OCI-LY7 (cell line): ENCODE data around the gene SCN5A.

Experiments used
- EZH2phosphoT487 ChIP-seq: fragments of 200-600 bp; sonication (generic); IDR thresholded peaks from 2 replicates; pipeline ENCODE4 v1.6.1; 2018; ENCODE audit warnings: low read depth, borderline replicate concordance, mild to moderate bottlenecking, mixed run types, antibody characterized with exemption, low read length, moderate library complexity, mixed read lengths
- TF ChIP-seq, protein P1 (sequence below): fragments of 200-600 bp; sonication (generic); conservative IDR thresholded peaks from 2 replicates; pipeline ENCODE4 v1.5.1; 2014; ENCODE audit warnings: mild to moderate bottlenecking, antibody characterized with exemption, low read length, moderate library complexity, mixed read lengths

DNA sequence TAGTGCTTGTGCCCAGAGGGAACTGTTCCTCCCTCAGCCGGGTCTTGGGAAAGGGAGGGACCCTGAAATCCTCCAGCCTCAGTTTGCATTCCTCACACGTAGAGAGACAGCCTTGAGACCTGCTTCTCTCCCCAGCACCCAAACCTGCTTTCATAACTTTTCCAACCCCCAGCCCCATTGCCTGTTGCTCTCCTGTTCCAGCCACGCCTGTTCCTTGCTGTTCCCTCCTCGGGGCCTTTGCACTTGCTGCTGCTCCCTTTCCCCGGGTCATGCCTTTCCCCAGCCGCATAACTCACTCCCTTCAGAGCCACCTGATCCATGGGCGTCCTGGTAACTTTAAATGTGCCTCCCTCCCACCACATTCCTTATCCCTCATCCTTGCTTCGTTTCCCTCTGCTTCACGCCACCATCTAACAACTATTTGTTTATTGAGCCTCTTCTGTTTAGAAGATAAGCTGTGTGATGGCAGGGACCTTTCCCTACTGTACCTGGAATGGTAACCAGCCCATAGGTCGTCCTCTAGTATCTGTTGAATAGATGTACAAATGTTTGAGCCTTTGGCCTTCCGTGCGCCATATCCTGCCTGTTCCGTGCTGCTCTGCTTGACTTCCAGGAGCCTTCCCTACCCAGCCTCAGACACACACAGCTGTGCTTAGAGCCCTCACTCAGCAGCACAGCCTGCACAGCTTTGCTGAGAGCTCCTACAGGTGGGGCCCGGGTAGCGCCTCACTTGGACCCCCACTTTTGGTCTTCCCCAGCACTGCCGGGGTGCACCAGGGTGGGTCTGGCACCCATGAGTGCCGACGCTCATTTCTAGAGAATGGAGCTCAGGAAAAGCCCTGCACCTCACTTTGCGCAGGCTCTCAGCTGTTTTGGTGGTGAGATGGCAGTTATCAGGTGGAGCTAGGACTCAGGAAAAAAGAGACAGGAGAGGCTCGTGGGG, 60.2 kb downstream of the SCN5A start:
- TF ChIP-seq, protein P1, sequence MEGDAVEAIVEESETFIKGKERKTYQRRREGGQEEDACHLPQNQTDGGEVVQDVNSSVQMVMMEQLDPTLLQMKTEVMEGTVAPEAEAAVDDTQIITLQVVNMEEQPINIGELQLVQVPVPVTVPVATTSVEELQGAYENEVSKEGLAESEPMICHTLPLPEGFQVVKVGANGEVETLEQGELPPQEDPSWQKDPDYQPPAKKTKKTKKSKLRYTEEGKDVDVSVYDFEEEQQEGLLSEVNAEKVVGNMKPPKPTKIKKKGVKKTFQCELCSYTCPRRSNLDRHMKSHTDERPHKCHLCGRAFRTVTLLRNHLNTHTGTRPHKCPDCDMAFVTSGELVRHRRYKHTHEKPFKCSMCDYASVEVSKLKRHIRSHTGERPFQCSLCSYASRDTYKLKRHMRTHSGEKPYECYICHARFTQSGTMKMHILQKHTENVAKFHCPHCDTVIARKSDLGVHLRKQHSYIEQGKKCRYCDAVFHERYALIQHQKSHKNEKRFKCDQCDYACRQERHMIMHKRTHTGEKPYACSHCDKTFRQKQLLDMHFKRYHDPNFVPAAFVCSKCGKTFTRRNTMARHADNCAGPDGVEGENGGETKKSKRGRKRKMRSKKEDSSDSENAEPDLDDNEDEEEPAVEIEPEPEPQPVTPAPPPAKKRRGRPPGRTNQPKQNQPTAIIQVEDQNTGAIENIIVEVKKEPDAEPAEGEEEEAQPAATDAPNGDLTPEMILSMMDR, result no peak
- TF ChIP-seq EZH2phosphoT487, result no peak
